SK-N-MC (cell line): ENCODE data around the gene KIF2A.

Experiments
- EZH2 ChIP-seq: fragments of 200-600 bp; sonication (generic); IDR thresholded peaks from one replicate; pipeline ENCODE4 v1.6.1; 2017; ENCODE audit warnings: antibody characterized with exemption
- FOXP2 ChIP-seq: optimal IDR thresholded peaks from 2 replicates; pipeline ENCODE3; 2011; ENCODE audit warnings: mild to moderate bottlenecking, moderate library complexity; ENCODE audit not compliant: insufficient read depth; ENCODE audit errors: extremely low read length, control extremely low read depth
- POLR2AphosphoS5 ChIP-seq: IDR thresholded peaks from 2 replicates; pipeline ENCODE4 v1.6.1; 2012; ENCODE audit warnings: mild to moderate bottlenecking, low read depth, low read length, borderline replicate concordance

DNA sequence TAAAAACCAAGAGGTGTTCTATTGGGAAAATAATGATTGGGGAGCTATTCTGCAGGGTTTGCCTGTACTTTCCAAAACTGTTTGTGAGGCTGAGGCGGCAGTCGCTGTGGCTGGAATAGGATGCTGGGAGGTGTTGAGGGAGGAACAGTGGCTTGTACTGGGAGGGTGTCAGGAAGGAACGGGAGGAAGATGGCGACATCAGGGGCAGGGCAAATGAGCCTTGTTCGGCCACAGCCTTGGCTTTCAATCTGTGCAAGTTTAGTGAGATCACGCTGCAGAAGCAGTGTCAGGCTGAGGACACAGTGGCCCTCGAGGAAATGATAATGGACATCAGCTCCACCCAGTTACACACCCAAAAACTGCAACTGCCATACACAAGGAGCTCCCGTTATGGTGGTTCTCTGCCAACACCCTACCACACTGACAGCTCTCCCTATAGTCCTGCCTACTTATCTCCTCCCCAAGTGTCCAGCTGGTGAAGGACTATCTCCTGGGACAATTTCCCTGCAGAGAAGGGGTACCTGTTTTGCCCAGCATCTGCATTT is 27.3 kb downstream of the KIF2A start:
- TF ChIP-seq EZH2 (no peak), POLR2AphosphoS5 (no peak), FOXP2 (no peak)
